Mucosa of gallbladder (tissue), 1 donor: ENCODE measurements around the gene PRSS33. TPM values are rescaled to one million over a fixed set of nuclear protein-coding genes. Genes with fewer than 3 reads are reported as not detected.

Source experiments
- DNase-seq: peaks from one replicate; pipeline ENCODE4 v3.0.0-alpha.2; 2020; ENCODE audit warnings: low spot score
- total RNA-seq: library from RNA; stranded (reverse); gene quantifications from one replicate; pipeline ENCODE4 v1.2.1, GENCODE V29; 2021
- donor health status: DM: no; HTN: no; CAD: no.

Gene PRSS33, protein sequence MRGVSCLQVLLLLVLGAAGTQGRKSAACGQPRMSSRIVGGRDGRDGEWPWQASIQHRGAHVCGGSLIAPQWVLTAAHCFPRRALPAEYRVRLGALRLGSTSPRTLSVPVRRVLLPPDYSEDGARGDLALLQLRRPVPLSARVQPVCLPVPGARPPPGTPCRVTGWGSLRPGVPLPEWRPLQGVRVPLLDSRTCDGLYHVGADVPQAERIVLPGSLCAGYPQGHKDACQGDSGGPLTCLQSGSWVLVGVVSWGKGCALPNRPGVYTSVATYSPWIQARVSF
- total RNA-seq = 1.8 TPM

- no peak for DNase-seq
Measured at GRCh38 chr16:2787406-2787805, at the start of gene PRSS33. PRSS33 (minus strand) TSS chr16:2787560; CDS start chr16:2786547, 1,013 bp downstream.

- no peak for DNase-seq
Measured at GRCh38 chr16:2836646-2837508, 49.5 kb upstream of the PRSS33 start.

GRCh38 chr16:2835638-2836493, 48.5 kb upstream of the PRSS33 start:
- DNase-seq = peak; percentile 70

- DNase-seq = no peak
Measured at GRCh38 chr16:2834968-2835367, 47.6 kb upstream of the PRSS33 start.

DNA sequence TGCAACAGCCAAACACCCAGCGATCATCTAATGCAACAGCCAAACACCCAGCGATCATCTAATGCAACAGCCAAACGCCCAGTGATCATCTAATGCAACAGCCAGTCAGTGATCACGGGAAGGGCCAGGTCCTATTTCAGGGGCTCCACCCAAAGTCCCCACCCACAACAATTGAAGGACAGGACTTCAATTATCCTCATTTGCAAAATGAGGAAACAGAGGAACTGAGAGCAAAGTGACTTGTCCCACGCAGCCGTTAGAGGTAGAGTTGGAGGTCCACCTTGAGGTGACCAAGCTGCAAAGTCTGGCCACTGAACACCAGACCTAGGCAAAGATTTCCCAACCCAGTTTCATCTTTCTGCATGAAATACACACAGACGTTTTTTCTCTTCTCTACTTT, 46.4 kb upstream of the PRSS33 start:
- DNase-seq = no peak

DNA sequence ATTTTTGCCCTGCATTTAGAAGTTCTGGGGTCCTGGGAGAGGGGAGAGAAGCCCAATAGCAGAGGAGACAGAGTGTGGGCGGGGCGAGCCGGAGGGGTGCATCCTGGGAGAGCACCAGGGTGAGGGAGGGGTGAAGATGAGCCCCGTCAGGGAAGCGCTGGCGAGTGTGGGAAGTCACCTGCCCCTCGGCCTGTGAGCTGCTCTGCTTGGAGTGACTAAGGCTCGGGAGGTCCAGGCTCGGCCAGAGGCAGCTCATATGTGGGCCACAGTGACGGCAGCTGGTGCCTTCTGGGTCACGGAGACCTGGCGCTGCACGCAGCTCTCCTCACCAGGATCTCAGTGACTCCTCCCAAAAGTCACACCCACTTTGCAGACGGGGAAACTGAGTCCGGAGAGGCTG, 43.8 kb upstream of the PRSS33 start:
- no peak for DNase-seq

- DNase-seq = no peak
Measured at GRCh38 chr16:2830355-2830695, 43.0 kb upstream of the PRSS33 start.

DNA sequence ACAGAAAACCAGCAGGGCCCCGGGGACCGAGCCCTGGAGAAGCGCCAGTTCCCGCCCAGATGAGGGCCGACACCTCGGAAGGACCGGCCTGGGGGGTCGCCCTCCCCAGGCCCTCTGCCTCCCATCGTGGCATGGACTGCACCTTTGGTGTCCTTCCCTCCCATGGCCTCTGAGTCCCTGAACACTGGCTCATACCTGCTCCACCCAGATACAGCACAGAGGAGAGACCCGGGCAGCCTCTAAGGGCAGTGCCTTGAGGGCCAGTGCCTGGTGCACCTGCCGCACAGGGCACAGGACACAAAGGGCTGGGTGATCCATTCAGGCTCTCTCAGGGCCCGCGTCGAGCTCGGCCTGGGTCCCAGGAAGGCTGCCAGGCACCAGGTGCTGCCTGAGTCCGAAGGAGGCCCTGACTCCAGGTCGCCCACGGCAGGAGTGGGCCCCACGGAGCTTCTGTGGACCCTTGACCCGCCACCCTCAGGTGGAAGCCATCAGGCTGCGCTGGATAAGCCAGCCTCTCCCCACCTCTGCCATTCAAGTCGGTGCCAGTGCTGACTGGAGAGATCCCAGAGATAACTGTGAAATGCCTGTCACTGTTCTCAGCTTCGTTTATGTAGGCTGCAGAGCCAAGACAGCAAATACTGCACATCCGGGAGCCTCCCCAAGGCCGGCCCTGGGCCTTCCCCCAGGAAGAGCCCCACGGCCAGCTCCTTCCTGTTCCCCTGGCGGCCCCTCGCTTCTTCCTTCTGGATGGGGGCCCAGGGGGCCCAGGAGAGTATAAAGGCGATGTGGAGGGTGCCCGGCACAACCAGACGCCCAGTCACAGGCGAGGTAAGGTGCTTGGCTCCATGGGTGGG, 42.4 kb upstream of the PRSS33 start, which contains the start of gene ZG16B:
TSS of gene ZG16B (plus strand) at position 803 of the 854 bp plus-strand sequence. CDS start 139 bp downstream, outside the sequence.
- DNase-seq = peak; percentile 29

GRCh38 chr16:2828876-2829430, 41.6 kb upstream of the PRSS33 start:
- no peak for DNase-seq

- no peak for DNase-seq
Measured at GRCh38 chr16:2828521-2828840, 41.1 kb upstream of the PRSS33 start.

GRCh38 chr16:2827831-2828520, 40.6 kb upstream of the PRSS33 start:
- DNase-seq = no peak

- no peak for DNase-seq
Measured at GRCh38 chr16:2827374-2827791, 40.0 kb upstream of the PRSS33 start.

GRCh38 chr16:2826591-2827373, 39.4 kb upstream of the PRSS33 start:
- DNase-seq = no peak

DNA sequence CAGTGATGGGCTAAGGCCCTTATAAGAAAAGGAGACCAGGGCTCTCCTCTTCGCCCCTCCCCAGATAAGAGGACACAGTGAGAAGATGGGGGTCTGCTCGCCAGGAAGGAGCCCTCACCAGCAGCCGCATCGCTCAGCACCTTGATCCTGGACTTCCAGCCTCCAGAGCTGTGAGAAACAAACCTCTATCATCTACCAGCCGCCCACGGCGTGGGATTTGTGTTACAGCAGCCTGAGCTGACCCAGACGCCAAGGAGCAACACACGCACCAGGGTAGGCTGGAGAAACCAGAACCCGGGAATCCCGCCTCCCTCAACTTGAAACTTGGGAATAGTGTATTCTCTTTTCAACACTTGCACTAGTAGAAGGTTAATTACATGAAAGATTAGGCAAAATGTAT, 38.5 kb upstream of the PRSS33 start:
- no peak for DNase-seq

DNA sequence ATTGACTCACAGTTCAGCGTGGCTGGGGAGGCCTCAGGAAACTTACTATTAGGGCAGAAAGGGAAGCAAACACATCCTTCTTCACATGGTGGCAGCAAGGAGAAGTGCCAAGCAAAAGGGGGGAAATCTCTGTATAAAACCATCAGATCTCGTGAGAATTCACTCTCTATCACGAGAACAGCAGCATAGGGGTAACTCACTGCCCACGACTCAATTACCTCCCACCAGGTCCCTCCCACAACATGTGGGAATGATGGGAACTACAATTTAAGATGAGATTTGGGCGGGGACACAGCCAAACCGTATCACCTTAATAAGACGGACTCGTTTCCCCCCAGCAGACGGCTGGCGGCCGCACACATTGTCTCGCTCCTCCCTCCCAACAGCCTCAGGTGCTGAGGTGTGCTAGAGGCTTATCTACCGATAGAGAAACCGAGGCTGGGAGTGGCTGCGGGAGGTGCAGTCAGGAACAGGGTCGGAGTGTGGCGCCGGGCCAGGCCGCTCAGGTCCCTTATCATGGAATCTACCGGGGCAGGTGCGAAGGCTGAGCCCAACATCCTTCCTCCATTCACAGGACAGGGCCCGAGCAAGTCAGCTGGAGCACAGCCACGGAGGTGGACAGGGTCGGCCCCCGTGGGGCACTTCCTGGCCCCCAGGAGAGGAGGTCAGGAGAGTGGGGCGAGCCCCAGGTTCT, 37.8 kb upstream of the PRSS33 start:
- no peak for DNase-seq

GRCh38 chr16:2824626-2825025, 37.3 kb upstream of the PRSS33 start:
- DNase-seq = no peak

DNA sequence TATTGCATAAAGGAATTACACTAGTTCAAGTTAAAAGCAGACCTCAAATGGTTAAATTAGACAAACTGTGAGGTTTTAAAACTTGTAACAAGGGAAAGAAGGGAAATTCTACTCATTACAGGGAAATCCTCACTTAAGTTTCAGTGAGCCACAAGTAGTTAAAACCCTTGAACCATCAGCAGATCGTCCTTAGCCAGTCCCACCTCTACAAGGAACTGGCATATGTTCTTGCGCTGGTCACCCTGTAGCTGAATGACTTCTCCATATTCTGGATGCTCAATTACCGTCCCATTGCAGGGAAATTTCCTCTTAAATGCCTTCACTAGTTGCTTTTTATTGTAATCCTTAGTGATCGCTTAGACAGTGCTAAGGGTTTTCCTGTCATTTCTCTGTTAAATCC, 35.1 kb upstream of the PRSS33 start:
- no peak for DNase-seq

GRCh38 chr16:2822158-2822495, 34.8 kb upstream of the PRSS33 start:
- DNase-seq = no peak

DNA sequence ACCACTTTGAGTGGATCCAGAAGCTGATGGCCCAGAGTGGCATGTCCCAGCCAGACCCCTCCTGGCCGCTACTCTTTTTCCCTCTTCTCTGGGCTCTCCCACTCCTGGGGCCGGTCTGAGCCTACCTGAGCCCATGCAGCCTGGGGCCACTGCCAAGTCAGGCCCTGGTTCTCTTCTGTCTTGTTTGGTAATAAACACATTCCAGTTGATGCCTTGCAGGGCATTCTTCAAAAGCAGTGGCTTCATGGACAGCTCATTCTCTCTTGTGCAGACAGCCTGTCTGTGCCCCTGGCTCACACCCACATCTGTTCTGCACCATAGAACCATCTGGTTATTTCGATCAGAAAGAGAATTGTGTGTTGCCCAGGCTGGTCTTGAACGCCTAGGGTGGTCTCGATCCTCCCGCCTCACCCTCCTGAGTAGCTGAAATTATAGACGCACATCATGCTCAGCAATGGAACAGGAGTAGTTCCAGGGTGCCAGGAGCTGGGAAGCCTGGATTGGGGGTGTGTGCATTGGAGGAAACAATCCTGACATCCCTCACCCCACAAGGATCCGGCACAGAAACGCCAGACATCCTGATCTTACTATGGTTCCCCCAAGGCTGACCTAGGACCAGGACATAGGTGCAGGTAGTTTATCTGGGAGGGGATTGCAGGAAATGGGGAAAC, 34.3 kb upstream of the PRSS33 start:
- DNase-seq = no peak
